ENCODE results near the gene SYNDIG1. TPM values are rescaled to one million over a fixed set of nuclear protein-coding genes. Genes with fewer than 3 reads are reported as not detected.

Gene SYNDIG1
- total and polyA plus RNA-seq, 9 of the 15 experiments (the other 6 are each of a cell fraction or from before 2014, with no cell fraction given): not detected

GRCh38 chr20:24634855-24635254 lies 165.4 kb downstream of the SYNDIG1 start (continued):
- TF ChIP-seq PBX2 (CRISPR knock-in tag; IDR thresholded peaks at IDR 0.05; ENCODE audit: low read depth): no peak
- TF ChIP-seq PBX2 (tag; conservative IDR thresholded peaks at IDR 0.05; ENCODE audit: low read depth): no peak
- no peak for TF ChIP-seq ETV5 (CRISPR knock-in tag; IDR thresholded peaks at IDR 0.05; ENCODE audit: low read depth)
- no peak for TF ChIP-seq NR4A1 (CRISPR knock-in tag; IDR thresholded peaks at IDR 0.05)
- TF ChIP-seq NR4A1 (tag; IDR thresholded peaks at IDR 0.05): no peak
- no peak for TF ChIP-seq ZNF41 (CRISPR knock-in tag; conservative IDR thresholded peaks at IDR 0.05)
- no peak for TF ChIP-seq KHSRP (IDR thresholded peaks at IDR 0.05)
- TF ChIP-seq MAFF (IDR thresholded peaks at IDR 0.05; ENCODE audit: low read length): peak; percentile 83
- TF ChIP-seq ZBTB1 (CRISPR knock-in tag; IDR thresholded peaks at IDR 0.05; ENCODE audit: borderline replicate concordance, low read depth): no peak
- TF ChIP-seq JUNB (CRISPR knock-in tag; conservative IDR thresholded peaks at IDR 0.05): no peak
- no peak; the same call in 1 of the 2 replicates for TF ChIP-seq TFAP4 (CRISPR knock-in tag; IDR thresholded peaks at IDR 0.05; ENCODE audit: borderline replicate concordance)
- no peak for TF ChIP-seq NBN (IDR thresholded peaks at IDR 0.05; ENCODE audit: low read depth)
- no peak for TF ChIP-seq HMG20B (CRISPR knock-in tag; IDR thresholded peaks at IDR 0.05)
- 0 out of 2 replicates have a peak, but pooled peaks have one; percentile 31 for TF ChIP-seq L3MBTL2 (IDR thresholded peaks at IDR 0.05)
- TF ChIP-seq ZNF551 (CRISPR knock-in tag; IDR thresholded peaks at IDR 0.05): no peak
- TF ChIP-seq ZNF699 (CRISPR knock-in tag; IDR thresholded peaks at IDR 0.05; ENCODE audit: insufficient replicate concordance): no peak
- TF ChIP-seq SIN3A (IDR thresholded peaks at IDR 0.05; ENCODE audit: borderline replicate concordance in 2 of 2, control insufficient read depth in 1 of 2, low read depth in 2 of 2, low read length in 2 of 2): no peak
- TF ChIP-seq ZNF212 (CRISPR knock-in tag; IDR thresholded peaks at IDR 0.05): no peak
- TF ChIP-seq MYC (IDR thresholded peaks at IDR 0.05; ENCODE audit: low read depth, low read length): no peak
- TF ChIP-seq MYC (CRISPR knock-in tag; IDR thresholded peaks at IDR 0.05; ENCODE audit: borderline replicate concordance, low read depth): no peak
- TF ChIP-seq CHD1 (IDR thresholded peaks at IDR 0.05; ENCODE audit: low read length): no peak
- no peak for TF ChIP-seq ZNF134 (CRISPR knock-in tag; conservative IDR thresholded peaks at IDR 0.05)
- no peak for TF ChIP-seq SPI1 (IDR thresholded peaks at IDR 0.05; ENCODE audit: borderline replicate concordance, low read depth, low read length)
- no peak for TF ChIP-seq IRF2 (CRISPR knock-in tag; IDR thresholded peaks at IDR 0.05)
- no peak for TF ChIP-seq ZNF512 (tag; IDR thresholded peaks at IDR 0.05)
- no peak for TF ChIP-seq RBM14 (IDR thresholded peaks at IDR 0.05; ENCODE audit: borderline replicate concordance, insufficient read depth, low read depth, low read length)
